Transverse colon (tissue), 3 donors: ENCODE data around the gene PHLDA2.

Experiments used
- CTCF ChIP-seq, 5 experiments: fragments of 200-600 bp in 3 of 5; fragments of 450-650 bp in 2 of 5; sonication (generic) in 3 of 5; IDR thresholded peaks; 1 replicate in 2 of 5; 2 replicates in 3 of 5; pipeline ENCODE4 v1.5.1; 2016 to 2017; ENCODE audit warnings: antibody characterized with exemption in 5 of 5, inconsistent platforms in 3 of 5, mild to moderate bottlenecking in 2 of 5, moderate library complexity in 1 of 5
- EP300 ChIP-seq: sonication (generic); formaldehyde crosslinking; IDR thresholded peaks from one replicate; pipeline ENCODE4 v1.6.1; 2017; ENCODE audit warnings: antibody characterized with exemption, low read depth
- POLR2A ChIP-seq: fragments of 450-650 bp; IDR thresholded peaks from one replicate; pipeline ENCODE4 v1.6.1; 2016; ENCODE audit warnings: antibody characterized with exemption, mild to moderate bottlenecking, moderate library complexity

- TF ChIP-seq CTCF (IDR thresholded peaks at IDR 0.05) (no peak), POLR2A (no peak), EP300 (no peak)
Observed at GRCh38 chr11:2940921-2941821, 12.0 kb upstream of the PHLDA2 start.
